Nephron progenitor cell (in vitro differentiated cells): ENCODE results near the gene SLPI.

ENCODE experiments used
- DNase-seq: peaks from one replicate; pipeline ENCODE4 v3.0.0; 2021
- H3K27ac Mint-ChIP-seq: 2 replicates; pipeline ENCODE4 v1.8.0; 2021; ENCODE audit warnings: mild to moderate bottlenecking, moderate library complexity, mixed read lengths
- H3K27me3 Mint-ChIP-seq: 2 replicates; pipeline ENCODE4 v1.8.0; 2021; ENCODE audit warnings: mild to moderate bottlenecking, low read depth, mixed read lengths; ENCODE audit not compliant: poor library complexity
- H3K36me3 Mint-ChIP-seq: 2 replicates; pipeline ENCODE4 v1.8.0; 2021; ENCODE audit warnings: low read depth, mixed read lengths
- H3K4me1 Mint-ChIP-seq: 2 replicates; pipeline ENCODE4 v1.8.0; 2021; ENCODE audit warnings: mixed read lengths
- H3K4me3 Mint-ChIP-seq: 2 replicates; pipeline ENCODE4 v1.8.0; 2021; ENCODE audit warnings: mild to moderate bottlenecking, moderate library complexity, mixed read lengths
- H3K9me3 Mint-ChIP-seq: 2 replicates; pipeline ENCODE4 v1.8.0; 2021; ENCODE audit warnings: mild to moderate bottlenecking, moderate library complexity, mixed read lengths
- CTCF ChIP-seq: fragments of 200-600 bp; sonication (generic); IDR thresholded peaks from 2 replicates; pipeline ENCODE4 v1.5.0; 2021; ENCODE audit warnings: antibody characterized with exemption

The SLPI gene

GRCh38 chr20:45269056-45269455, 14.7 kb upstream of the SLPI start:
- TF ChIP-seq CTCF = no peak
- H3K4me1 Mint-ChIP-seq = peaks cover 7% of the 10 kb centered on the region
- no peaks in the 10 kb centered on the region for H3K36me3 Mint-ChIP-seq
- H3K4me3 Mint-ChIP-seq = no peak overlapping the region
- no peak for DNase-seq
- no peaks in the 10 kb centered on the region for H3K9me3 Mint-ChIP-seq
- H3K27me3 Mint-ChIP-seq = peaks cover 21% of the 10 kb centered on the region
- H3K27ac Mint-ChIP-seq = no peak overlapping the region

GRCh38 chr20:45268531-45268930, 14.2 kb upstream of the SLPI start:
- H3K9me3 Mint-ChIP-seq = no peaks in the 10 kb centered on the region
- no peak for TF ChIP-seq CTCF
- no peak for DNase-seq
- H3K4me1 Mint-ChIP-seq = peaks cover 7% of the 10 kb centered on the region
- no peaks in the 10 kb centered on the region for H3K36me3 Mint-ChIP-seq
- peaks cover 19% of the 10 kb centered on the region for H3K27me3 Mint-ChIP-seq
- H3K27ac Mint-ChIP-seq = no peak overlapping the region
- no peak overlapping the region for H3K4me3 Mint-ChIP-seq

- H3K36me3 Mint-ChIP-seq = no peaks in the 10 kb centered on the region
- H3K27ac Mint-ChIP-seq = peak overlapping the region; percentile 59
- H3K9me3 Mint-ChIP-seq = no peaks in the 10 kb centered on the region
- H3K27me3 Mint-ChIP-seq = peaks cover 26% of the 10 kb centered on the region
- no peak for TF ChIP-seq CTCF
- DNase-seq = no peak
- no peak overlapping the region for H3K4me3 Mint-ChIP-seq
- H3K4me1 Mint-ChIP-seq = peaks cover 7% of the 10 kb centered on the region
These were observed 12.6 kb upstream of the SLPI start for GRCh38 chr20:45266977-45267376.

- no peak for DNase-seq
- TF ChIP-seq CTCF = no peak
- H3K4me3 Mint-ChIP-seq = no peak overlapping the region
- H3K4me1 Mint-ChIP-seq = peaks cover 27% of the 10 kb centered on the region
- no peak overlapping the region for H3K27ac Mint-ChIP-seq
- H3K27me3 Mint-ChIP-seq = peaks cover 20% of the 10 kb centered on the region
- no peaks in the 10 kb centered on the region for H3K9me3 Mint-ChIP-seq
- H3K36me3 Mint-ChIP-seq = no peaks in the 10 kb centered on the region
These were observed 9.3 kb upstream of the SLPI start for GRCh38 chr20:45263556-45264266.

DNA sequence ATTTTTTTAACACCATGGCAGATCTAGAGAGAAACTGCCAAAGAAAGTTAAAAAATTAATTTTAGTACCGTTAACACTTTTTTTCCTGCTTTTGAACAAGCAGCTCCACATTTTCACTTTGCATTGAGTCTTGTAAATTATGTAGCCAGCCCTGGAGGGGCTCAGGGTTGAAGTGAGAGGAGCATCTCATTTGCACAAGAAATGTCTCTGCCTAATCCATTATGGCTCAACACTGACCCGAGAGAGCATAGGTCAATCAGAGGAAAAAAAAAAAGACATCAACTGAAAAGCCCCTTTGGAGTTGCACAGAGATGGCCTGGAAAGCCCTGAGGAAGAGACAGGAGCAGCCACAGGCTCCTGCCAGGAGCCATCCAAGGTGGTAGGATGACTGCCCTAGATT, 4.3 kb upstream of the SLPI start:
- H3K4me3 Mint-ChIP-seq = no peak overlapping the region
- no peak for DNase-seq
- TF ChIP-seq CTCF = no peak
- peaks cover 33% of the 10 kb centered on the region for H3K4me1 Mint-ChIP-seq
- H3K36me3 Mint-ChIP-seq = no peaks in the 10 kb centered on the region
- no peak overlapping the region for H3K27ac Mint-ChIP-seq
- peaks cover 17% of the 10 kb centered on the region for H3K27me3 Mint-ChIP-seq
- no peaks in the 10 kb centered on the region for H3K9me3 Mint-ChIP-seq

DNA sequence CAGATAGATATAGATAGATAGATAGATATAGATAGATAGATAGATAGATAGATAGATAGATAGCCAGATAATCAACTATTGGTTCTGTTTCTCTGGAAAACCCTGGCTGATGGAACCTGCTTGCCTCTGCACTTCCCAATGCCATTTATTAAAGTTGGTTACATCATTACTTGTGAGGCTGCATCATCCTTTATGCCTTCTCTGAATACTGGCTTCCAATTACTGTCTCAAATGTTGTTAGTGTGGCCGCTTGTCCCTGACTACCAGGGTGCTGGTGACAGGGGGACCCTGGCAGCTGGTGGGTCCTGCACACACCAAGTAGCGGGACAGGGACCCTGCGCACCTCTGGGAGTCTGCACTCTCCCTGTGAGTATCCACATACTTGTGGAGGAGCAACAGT, 3.9 kb upstream of the SLPI start:
- Mint-ChIP-seq H3K9me3 (no peaks in the 10 kb centered on the region), H3K27me3 (peaks cover 20% of the 10 kb centered on the region), H3K4me3 (no peak overlapping the region), H3K36me3 (no peaks in the 10 kb centered on the region), H3K4me1 (peaks cover 33% of the 10 kb centered on the region), H3K27ac (no peak overlapping the region)
- TF ChIP-seq CTCF = no peak
- no peak for DNase-seq
